Sigmoid colon (tissue), 7 donors: ENCODE measurements around the gene GDF10. TPM values are rescaled to one million over a fixed set of nuclear protein-coding genes. Genes with fewer than 3 reads are reported as not detected.

Experiments used
- DNase-seq: peaks from one replicate; pipeline ENCODE4 v3.0.0-alpha.2; 2019
- H3K27ac ChIP-seq, 4 donors: fragments of 200-600 bp; sonication (generic); one replicate each; pipeline ENCODE4 v1.5.1; 2016 to 2019; ENCODE audit warnings: mild to moderate bottlenecking in 1 of 4
- H3K27me3 ChIP-seq, 3 donors: fragments of 200-600 bp; sonication (generic); one replicate each; pipeline ENCODE4 v1.5.1; 2019; ENCODE audit warnings: mild to moderate bottlenecking in 1 of 3
- H3K36me3 ChIP-seq, 4 donors: fragments of 200-600 bp; sonication (generic); one replicate each; pipeline ENCODE4 v1.5.1; 2016 to 2019
- H3K4me1 ChIP-seq, 4 donors: fragments of 200-600 bp; sonication (generic); one replicate each; pipeline ENCODE4 v1.5.1; 2017 to 2019
- H3K4me3 ChIP-seq, 4 donors: fragments of 200-600 bp; sonication (generic); one replicate each; pipeline ENCODE4 v1.5.1; 2017 to 2019; ENCODE audit warnings: mild to moderate bottlenecking in 2 of 4, moderate library complexity in 1 of 4
- H3K9me3 ChIP-seq, 4 donors: fragments of 200-600 bp in 3 of 4; sonication (generic) in 3 of 4; one replicate each; pipeline versions ENCODE4 v1.5.1 to v1.6.1; 2013 to 2019
- CTCF ChIP-seq, 4 experiments: fragments of 450-650 bp in 3 of 4; fragments of 200-600 bp in 1 of 4; IDR thresholded peaks; one replicate each; pipeline ENCODE4 v1.5.1; 2016 to 2019; ENCODE audit warnings: antibody characterized with exemption in 4 of 4, mild to moderate bottlenecking in 3 of 4, moderate library complexity in 2 of 4
- EP300 ChIP-seq, 4 donors: sonication (generic); formaldehyde crosslinking; IDR thresholded peaks; one replicate each; pipeline ENCODE4 v1.6.1; 2017; ENCODE audit warnings: antibody characterized with exemption in 4 of 4
- POLR2A ChIP-seq, 2 donors: fragments of 450-650 bp; IDR thresholded peaks; one replicate each; pipeline ENCODE4 v1.6.1; 2016; ENCODE audit warnings: antibody characterized with exemption in 2 of 2, mild to moderate bottlenecking in 2 of 2, moderate library complexity in 2 of 2
- POLR2AphosphoS5 ChIP-seq, 4 donors: sonication (generic); formaldehyde crosslinking; IDR thresholded peaks; one replicate each; pipeline ENCODE4 v1.6.1; 2017; ENCODE audit warnings: antibody characterized with exemption in 4 of 4
- WGBS, 2 donors: extraction: QIAGEN DNeasy Blood & Tissue Kit; methylation state at CpG; one replicate each; pipeline ENCODE4 v1.1.7; 2013; 5-methylcytosine and 5-hydroxymethylcytosine counted together
- intact Hi-C: fragments of 100-400 bp; cut with DNase I; formaldehyde crosslinking; loops from one replicate; pipeline ENCODE4 v1.15.1; 2023
- polyA plus RNA-seq, 3 donors: library from polyadenylated mRNA; stranded (reverse); fragments of 200-250 nt; gene quantifications; one replicate each; pipeline ENCODE4 v1.2.3, GENCODE V29; 2013
- total RNA-seq, 4 donors: library from RNA; depleted of rRNA; stranded (reverse); fragments of >200 nt; gene quantifications; one replicate each; pipeline ENCODE4 v1.1.0, GENCODE V29; 2016
- donor health status: healthy with polysubstance abuse.
- donor health status: Bipolar disorder and iron deficiency.
- donor health status: healthy.

The GDF10 gene
- total and polyA plus RNA-seq, 7 donors, result 0.67 to 11.9 (median 4.4) TPM; not detected in 2

DNA sequence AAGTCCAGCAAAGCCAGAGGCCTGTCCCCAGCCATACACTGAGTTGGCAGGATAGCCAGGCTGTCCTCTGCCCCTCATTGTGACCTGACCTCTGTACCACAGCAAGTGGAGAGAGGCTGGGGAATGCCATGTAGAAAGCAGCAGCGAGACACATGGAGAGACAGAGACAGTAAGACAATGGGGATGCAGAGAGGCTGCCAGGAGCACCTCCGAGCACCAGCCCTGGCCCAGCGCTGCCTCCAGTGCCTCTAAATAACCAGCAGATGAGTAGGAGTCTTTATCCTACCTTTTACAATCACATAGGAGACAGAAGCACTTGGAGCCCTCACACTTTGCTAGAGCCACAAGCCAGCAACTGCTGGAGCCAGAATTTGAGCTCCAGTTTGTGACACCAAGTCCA lies 30.4 kb downstream of the GDF10 start:
- WGBS, 2 donors, result 38 to 80% methylated on average over 3 of the region's 3 CpGs
- TF ChIP-seq POLR2AphosphoS5 (IDR thresholded peaks at IDR 0.05) (no peak), EP300 (IDR thresholded peaks at IDR 0.05) (no peak), CTCF (IDR thresholded peaks at IDR 0.05) (no peak), POLR2A (IDR thresholded peaks at IDR 0.05) (no peak)
- no peak for DNase-seq

DNA sequence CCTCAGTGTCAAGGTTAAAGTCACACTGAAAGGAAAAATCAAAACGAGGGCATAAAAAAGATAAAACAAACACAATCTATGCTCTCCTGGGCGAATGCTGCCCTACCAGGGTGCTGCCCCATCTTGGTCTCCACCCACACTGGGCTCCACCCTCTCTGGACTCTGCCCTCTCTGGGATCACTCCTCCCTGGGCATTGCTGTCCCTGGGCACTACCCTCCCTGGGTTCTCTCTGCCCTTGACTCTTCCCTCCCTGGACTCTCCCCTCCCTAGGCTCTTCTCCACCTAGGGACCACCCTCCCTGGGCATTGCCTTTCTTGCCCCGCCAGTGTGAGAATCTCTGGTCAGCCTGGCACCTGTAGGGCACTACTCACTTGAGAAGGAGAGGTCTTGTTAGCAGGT lies 30.8 kb downstream of the GDF10 start:
- no peak for TF ChIP-seq POLR2AphosphoS5 (IDR thresholded peaks at IDR 0.05)
- no peak for TF ChIP-seq CTCF (IDR thresholded peaks at IDR 0.05)
- TF ChIP-seq POLR2A (IDR thresholded peaks at IDR 0.05), result no peak
- TF ChIP-seq EP300 (IDR thresholded peaks at IDR 0.05), result no peak
- Histone ChIP-seq H3K9me3 (no peaks in the 10 kb centered on the region), H3K27me3 (no peaks in the 10 kb centered on the region), H3K4me3 (no peak overlapping the region), H3K4me1 (no peaks in the 10 kb centered on the region), H3K27ac (no peak overlapping the region), H3K36me3 (no peaks in the 10 kb centered on the region)
- WGBS, 2 donors, result 25 to 63% methylated on average over 3 of the region's 3 CpGs
- intact Hi-C loops, result no loop called here
- DNase-seq, result no peak

More for the DNA sequence above, 30.4 kb downstream of the GDF10 start:
- H3K4me1 ChIP-seq, result no peaks in the 10 kb centered on the region
- H3K27me3 ChIP-seq, result no peaks in the 10 kb centered on the region
- no peak overlapping the region for H3K27ac ChIP-seq
- H3K9me3 ChIP-seq, result no peaks in the 10 kb centered on the region
- intact Hi-C loops, result no loop called here
- H3K36me3 ChIP-seq, result no peaks in the 10 kb centered on the region
- H3K4me3 ChIP-seq, result no peak overlapping the region

DNA sequence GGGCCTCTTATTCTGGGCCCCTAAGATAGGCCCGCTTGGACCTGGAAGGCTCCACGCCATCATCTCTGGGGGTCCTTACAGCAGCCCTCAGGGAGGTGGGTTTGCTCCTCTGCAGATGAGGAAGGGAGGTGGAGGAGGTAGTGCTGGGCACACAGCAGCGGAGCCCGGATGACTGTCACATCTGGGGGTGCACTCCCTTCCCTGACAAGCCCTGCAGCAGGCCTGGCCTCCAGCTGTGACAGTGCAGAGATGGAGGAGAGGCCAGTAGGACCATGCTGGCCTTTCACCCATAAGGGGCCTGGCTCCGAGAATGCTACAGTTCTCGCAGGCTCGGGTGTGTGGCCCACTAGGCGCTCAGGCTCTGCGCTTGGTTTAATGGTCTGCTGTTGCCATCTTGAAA lies 31.5 kb downstream of the GDF10 start:
- peak; percentile 43 for DNase-seq
- H3K4me3 ChIP-seq, result no peak overlapping the region

DNA sequence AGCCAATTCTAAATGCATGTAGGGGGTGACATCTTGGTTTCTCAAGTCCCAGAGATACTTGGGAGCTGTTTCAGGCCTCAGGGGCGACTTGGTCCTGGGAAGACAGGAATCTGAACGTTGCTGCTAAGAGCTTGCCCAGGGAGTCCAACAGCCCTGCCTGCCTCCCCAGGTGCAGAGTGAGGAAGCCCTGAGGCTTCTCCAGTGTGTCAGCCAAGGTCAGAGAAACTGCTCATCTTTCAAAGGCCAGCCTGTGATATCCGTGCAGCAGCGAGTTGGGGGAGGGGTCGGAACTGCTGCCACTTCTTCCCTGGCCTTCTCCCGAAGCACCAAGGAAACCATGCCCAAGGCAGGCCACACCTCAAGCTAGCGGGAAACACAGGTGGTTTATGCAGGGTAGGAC lies 32.0 kb downstream of the GDF10 start:
- DNase-seq, result no peak
- Histone ChIP-seq H3K4me3 (no peak overlapping the region), H3K27me3 (no peaks in the 10 kb centered on the region), H3K27ac (no peak overlapping the region), H3K4me1 (peaks cover 0 to 6% (median 2%) of the 10 kb centered on the region in 4 donors), H3K9me3 (no peaks in the 10 kb centered on the region), H3K36me3 (no peaks in the 10 kb centered on the region)
- WGBS, 2 donors, result 77 to 88% methylated on average over 7 of the region's 7 CpGs
- intact Hi-C loops, result no loop called here
- TF ChIP-seq CTCF (IDR thresholded peaks at IDR 0.05), result no peak
- no peak for TF ChIP-seq EP300 (IDR thresholded peaks at IDR 0.05)
- TF ChIP-seq POLR2AphosphoS5 (IDR thresholded peaks at IDR 0.05), result no peak
- TF ChIP-seq POLR2A (IDR thresholded peaks at IDR 0.05), result no peak

More for the DNA sequence above, 31.5 kb downstream of the GDF10 start:
- Histone ChIP-seq H3K27me3 (no peaks in the 10 kb centered on the region), H3K4me1 (peaks cover 0 to 5% (median under 1%) of the 10 kb centered on the region in 4 donors), H3K9me3 (no peaks in the 10 kb centered on the region), H3K36me3 (no peaks in the 10 kb centered on the region), H3K27ac (no peak overlapping the region)
- 95 to 98% methylated on average over 9 of the region's 9 CpGs for WGBS, 2 donors
- intact Hi-C loops, result no loop called here
- no peak for TF ChIP-seq CTCF (IDR thresholded peaks at IDR 0.05)
- no peak for TF ChIP-seq POLR2A (IDR thresholded peaks at IDR 0.05)
- TF ChIP-seq EP300 (IDR thresholded peaks at IDR 0.05), result no peak
- TF ChIP-seq POLR2AphosphoS5 (IDR thresholded peaks at IDR 0.05), result no peak

- Histone ChIP-seq H3K36me3 (no peaks in the 10 kb centered on the region), H3K27ac (no peak overlapping the region), H3K27me3 (no peaks in the 10 kb centered on the region), H3K9me3 (no peaks in the 10 kb centered on the region), H3K4me1 (peaks cover 0 to 6% (median 2%) of the 10 kb centered on the region in 4 donors), H3K4me3 (no peak overlapping the region)
- no peak for DNase-seq
- 81 to 90% methylated on average over 3 of the region's 3 CpGs for WGBS, 2 donors
- intact Hi-C loops, result no loop called here
- no peak for TF ChIP-seq CTCF (IDR thresholded peaks at IDR 0.05)
- TF ChIP-seq POLR2A (IDR thresholded peaks at IDR 0.05), result no peak
- no peak for TF ChIP-seq POLR2AphosphoS5 (IDR thresholded peaks at IDR 0.05)
- no peak for TF ChIP-seq EP300 (IDR thresholded peaks at IDR 0.05)
Measured at GRCh38 chr10:47332371-47332770, 32.4 kb downstream of the GDF10 start.
